Peyer's patch (tissue), 4 donors: ENCODE results near the gene BMAL2.

ENCODE experiments used
- POLR2A ChIP-seq, 2 donors: fragments of 450-650 bp; IDR thresholded peaks; one replicate each; pipeline ENCODE4 v1.5.1; 2017; ENCODE audit warnings: antibody characterized with exemption in 2 of 2, mild to moderate bottlenecking in 2 of 2, moderate library complexity in 2 of 2
- TF ChIP-seq, protein P1 (sequence below), 6 experiments: fragments of 450-650 bp in 4 of 6; fragments of 200-600 bp in 2 of 6; sonication (generic) in 1 of 6; IDR thresholded peaks; one replicate each; pipeline ENCODE4 v1.5.1; 2017 to 2019; ENCODE audit warnings: antibody characterized with exemption in 6 of 6, mild to moderate bottlenecking in 3 of 6, moderate library complexity in 1 of 6

DNA sequence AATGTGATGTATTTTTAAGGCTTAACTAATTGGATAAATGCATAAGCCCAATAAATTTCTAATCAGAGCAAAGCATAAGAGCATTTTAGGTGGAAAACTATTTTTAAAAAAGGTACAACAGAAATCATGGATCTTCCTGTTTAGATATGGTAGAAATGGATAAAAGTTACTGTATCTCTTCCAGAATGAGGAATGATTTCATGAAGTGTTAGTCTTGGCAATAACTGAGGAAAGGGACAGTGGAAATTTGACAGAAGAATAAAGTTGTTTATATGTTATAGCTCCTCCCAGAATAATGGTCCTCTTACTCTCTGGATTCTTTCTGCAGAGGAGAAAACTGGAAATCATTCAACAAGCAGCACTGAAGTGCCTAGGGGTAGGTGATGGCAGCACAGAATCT lies 32.4 kb upstream of the BMAL2 start:
- TF ChIP-seq, protein P1, sequence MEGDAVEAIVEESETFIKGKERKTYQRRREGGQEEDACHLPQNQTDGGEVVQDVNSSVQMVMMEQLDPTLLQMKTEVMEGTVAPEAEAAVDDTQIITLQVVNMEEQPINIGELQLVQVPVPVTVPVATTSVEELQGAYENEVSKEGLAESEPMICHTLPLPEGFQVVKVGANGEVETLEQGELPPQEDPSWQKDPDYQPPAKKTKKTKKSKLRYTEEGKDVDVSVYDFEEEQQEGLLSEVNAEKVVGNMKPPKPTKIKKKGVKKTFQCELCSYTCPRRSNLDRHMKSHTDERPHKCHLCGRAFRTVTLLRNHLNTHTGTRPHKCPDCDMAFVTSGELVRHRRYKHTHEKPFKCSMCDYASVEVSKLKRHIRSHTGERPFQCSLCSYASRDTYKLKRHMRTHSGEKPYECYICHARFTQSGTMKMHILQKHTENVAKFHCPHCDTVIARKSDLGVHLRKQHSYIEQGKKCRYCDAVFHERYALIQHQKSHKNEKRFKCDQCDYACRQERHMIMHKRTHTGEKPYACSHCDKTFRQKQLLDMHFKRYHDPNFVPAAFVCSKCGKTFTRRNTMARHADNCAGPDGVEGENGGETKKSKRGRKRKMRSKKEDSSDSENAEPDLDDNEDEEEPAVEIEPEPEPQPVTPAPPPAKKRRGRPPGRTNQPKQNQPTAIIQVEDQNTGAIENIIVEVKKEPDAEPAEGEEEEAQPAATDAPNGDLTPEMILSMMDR (IDR thresholded peaks at IDR 0.05): no peak
- TF ChIP-seq POLR2A (IDR thresholded peaks at IDR 0.05): no peak
